Neural cell (in vitro differentiated cells): ENCODE data around the gene QARS1. TPM values are rescaled to one million over a fixed set of nuclear protein-coding genes. Genes with fewer than 3 reads are reported as not detected.

Experiments used
- H2AFZ ChIP-seq: fragments of 200-600, 300-800 bp; sonication (generic), shearing (Covaris generic); 2 replicates; pipeline ENCODE4 v1.6.0; 2014; ENCODE audit warnings: low read depth, mild to moderate bottlenecking, antibody characterized with exemption, low read length, moderate library complexity
- H3F3A ChIP-seq: fragments of 200-600 bp; shearing (Covaris generic); 2 replicates; pipeline ENCODE4 v1.6.1; 2016; ENCODE audit warnings: mild to moderate bottlenecking, moderate library complexity, mixed read lengths, antibody characterized with exemption, low read length; ENCODE audit not compliant: insufficient read depth, poor library complexity, severe bottlenecking
- H3K27ac ChIP-seq: fragments of 200-600, 300-800 bp; sonication (generic), shearing (Covaris generic); 2 replicates; pipeline ENCODE4 v1.5.1; 2014; ENCODE audit warnings: mild to moderate bottlenecking, low read length, moderate library complexity
- H3K27me3 ChIP-seq: fragments of 300-800, 200-600 bp; sonication (generic), shearing (Covaris generic); 2 replicates; pipeline ENCODE4 v1.6.0; 2014; ENCODE audit warnings: mild to moderate bottlenecking, low read depth, low read length, moderate library complexity; ENCODE audit not compliant: insufficient read depth
- H3K36me3 ChIP-seq: fragments of 300-800, 200-600 bp; sonication (generic), shearing (Covaris generic); 2 replicates; pipeline ENCODE4 v1.5.1; 2014; ENCODE audit warnings: mild to moderate bottlenecking, antibody characterized with exemption, low read length, moderate library complexity; ENCODE audit not compliant: insufficient read depth
- H3K4me2 ChIP-seq: fragments of 300-800, 200-600 bp; sonication (generic), shearing (Covaris generic); 2 replicates; pipeline ENCODE4 v1.6.0; 2014; ENCODE audit warnings: mild to moderate bottlenecking, low read length
- H3K4me3 ChIP-seq: fragments of 300-800, 200-600 bp; sonication (generic), shearing (Covaris generic); 2 replicates; pipeline ENCODE4 v1.5.1; 2014; ENCODE audit warnings: mild to moderate bottlenecking, low read length, moderate library complexity
- H3K79me2 ChIP-seq: fragments of 200-600 bp; shearing (Covaris generic); replicated peaks from 2 replicates; pipeline ENCODE4 v1.6.0; 2014; ENCODE audit warnings: mild to moderate bottlenecking, low read length, moderate library complexity; ENCODE audit not compliant: insufficient read depth
- H3K9ac ChIP-seq: fragments of 300-800, 200-600 bp; sonication (generic), shearing (Covaris generic); 2 replicates; pipeline ENCODE4 v1.6.1; 2016; ENCODE audit warnings: mild to moderate bottlenecking, low read length, mixed read lengths
- H3K9me2 ChIP-seq: fragments of 200-600 bp; shearing (Covaris generic); 2 replicates; pipeline ENCODE4 v1.6.1; 2016; ENCODE audit warnings: mild to moderate bottlenecking, low read length, mixed read lengths; ENCODE audit not compliant: insufficient read depth
- H3K9me3 ChIP-seq: fragments of 200-600, 300-800 bp; sonication (generic), shearing (Covaris generic); 2 replicates; pipeline ENCODE4 v1.6.1; 2016; ENCODE audit warnings: mild to moderate bottlenecking, mixed run types, low read length, moderate library complexity, mixed read lengths
- H4K20me1 ChIP-seq: fragments of 200-600 bp; shearing (Covaris generic); 2 replicates; pipeline ENCODE4 v1.6.1; 2016; ENCODE audit warnings: mild to moderate bottlenecking, mixed run types; ENCODE audit not compliant: insufficient read depth
- EP300 ChIP-seq: fragments of 450-650 bp; conservative IDR thresholded peaks from 2 replicates; pipeline ENCODE4 v1.6.1; 2014; ENCODE audit warnings: antibody characterized with exemption, mild to moderate bottlenecking, moderate library complexity; ENCODE audit not compliant: poor library complexity, severe bottlenecking
- EZH2 ChIP-seq: fragments of 200-600, 300-800 bp; shearing (Covaris generic), sonication (generic); IDR thresholded peaks from 2 replicates; pipeline ENCODE4 v1.6.1; 2014; ENCODE audit warnings: antibody characterized with exemption, low read length, borderline replicate concordance, mild to moderate bottlenecking; ENCODE audit not compliant: insufficient read depth, poor library complexity, severe bottlenecking
- MXI1 ChIP-seq: fragments of 450-650 bp; conservative IDR thresholded peaks from 2 replicates; pipeline ENCODE4 v1.6.1; 2014; ENCODE audit warnings: antibody characterized with exemption, mild to moderate bottlenecking; ENCODE audit not compliant: poor library complexity, severe bottlenecking
- POLR2AphosphoS5 ChIP-seq: IDR thresholded peaks from 2 replicates; pipeline ENCODE4 v1.6.1; 2012
- RAD21 ChIP-seq: fragments of 450-650 bp; conservative IDR thresholded peaks from 2 replicates; pipeline ENCODE4 v1.6.1; 2014; ENCODE audit warnings: antibody characterized with exemption, mild to moderate bottlenecking, moderate library complexity
- SMC3 ChIP-seq: fragments of 450-650 bp; conservative IDR thresholded peaks from 2 replicates; pipeline ENCODE4 v1.6.1; 2014; ENCODE audit warnings: antibody characterized with exemption, mild to moderate bottlenecking, moderate library complexity; ENCODE audit not compliant: poor library complexity
- TAF1 ChIP-seq: IDR thresholded peaks from 2 replicates; pipeline ENCODE4 v1.6.1; 2012; ENCODE audit warnings: low read depth
- polyA plus RNA-seq: library from polyadenylated mRNA; depleted of rRNA; stranded (reverse); fragments of >200 nt; gene quantifications from 2 replicates; pipeline ENCODE4 v1.2.3, GENCODE V29; 2014
- TF ChIP-seq, protein P1 (sequence below): IDR thresholded peaks from 2 replicates; pipeline ENCODE4 v1.6.1; 2012; ENCODE audit warnings: borderline replicate concordance
- TF ChIP-seq, protein P2 (sequence below): fragments of 450-650 bp; IDR thresholded peaks from 2 replicates; pipeline ENCODE4 v1.5.1; 2014; ENCODE audit warnings: antibody characterized with exemption, mild to moderate bottlenecking, moderate library complexity; ENCODE audit not compliant: poor library complexity, severe bottlenecking

QARS1 gene
- polyA plus RNA-seq, 1 donor from 2014 or later: 174 TPM

GRCh38 chr3:49112262-49112661 lies 7.7 kb upstream of the QARS1 start:
- TF ChIP-seq, protein P1, sequence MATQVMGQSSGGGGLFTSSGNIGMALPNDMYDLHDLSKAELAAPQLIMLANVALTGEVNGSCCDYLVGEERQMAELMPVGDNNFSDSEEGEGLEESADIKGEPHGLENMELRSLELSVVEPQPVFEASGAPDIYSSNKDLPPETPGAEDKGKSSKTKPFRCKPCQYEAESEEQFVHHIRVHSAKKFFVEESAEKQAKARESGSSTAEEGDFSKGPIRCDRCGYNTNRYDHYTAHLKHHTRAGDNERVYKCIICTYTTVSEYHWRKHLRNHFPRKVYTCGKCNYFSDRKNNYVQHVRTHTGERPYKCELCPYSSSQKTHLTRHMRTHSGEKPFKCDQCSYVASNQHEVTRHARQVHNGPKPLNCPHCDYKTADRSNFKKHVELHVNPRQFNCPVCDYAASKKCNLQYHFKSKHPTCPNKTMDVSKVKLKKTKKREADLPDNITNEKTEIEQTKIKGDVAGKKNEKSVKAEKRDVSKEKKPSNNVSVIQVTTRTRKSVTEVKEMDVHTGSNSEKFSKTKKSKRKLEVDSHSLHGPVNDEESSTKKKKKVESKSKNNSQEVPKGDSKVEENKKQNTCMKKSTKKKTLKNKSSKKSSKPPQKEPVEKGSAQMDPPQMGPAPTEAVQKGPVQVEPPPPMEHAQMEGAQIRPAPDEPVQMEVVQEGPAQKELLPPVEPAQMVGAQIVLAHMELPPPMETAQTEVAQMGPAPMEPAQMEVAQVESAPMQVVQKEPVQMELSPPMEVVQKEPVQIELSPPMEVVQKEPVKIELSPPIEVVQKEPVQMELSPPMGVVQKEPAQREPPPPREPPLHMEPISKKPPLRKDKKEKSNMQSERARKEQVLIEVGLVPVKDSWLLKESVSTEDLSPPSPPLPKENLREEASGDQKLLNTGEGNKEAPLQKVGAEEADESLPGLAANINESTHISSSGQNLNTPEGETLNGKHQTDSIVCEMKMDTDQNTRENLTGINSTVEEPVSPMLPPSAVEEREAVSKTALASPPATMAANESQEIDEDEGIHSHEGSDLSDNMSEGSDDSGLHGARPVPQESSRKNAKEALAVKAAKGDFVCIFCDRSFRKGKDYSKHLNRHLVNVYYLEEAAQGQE: no peak
- TF ChIP-seq MXI1 (no peak), POLR2AphosphoS5 (no peak)
- H3K36me3 ChIP-seq: peaks cover 7% of the 10 kb centered on the region

DNA sequence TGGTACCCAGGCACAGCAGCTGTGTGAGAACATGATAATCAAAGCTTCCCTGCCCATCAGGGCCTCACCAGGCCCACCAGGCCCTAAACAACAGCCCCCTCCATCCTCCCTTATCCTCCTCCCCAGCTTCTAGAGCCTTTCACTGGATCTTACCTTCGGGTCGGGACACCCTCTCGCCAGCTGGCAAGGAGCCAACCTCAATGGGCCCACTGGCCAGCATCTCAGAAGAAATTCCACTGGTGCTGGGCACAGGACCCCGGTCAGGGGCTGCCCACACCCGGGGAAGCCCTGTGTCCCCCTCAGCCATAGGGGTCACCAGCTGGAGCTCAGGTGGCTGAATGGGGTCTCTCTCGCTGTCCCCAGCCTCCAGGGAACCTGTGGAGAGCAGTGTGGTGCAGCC lies 6.8 kb upstream of the QARS1 start:
- no peaks in the 10 kb centered on the region for H3K9me3 ChIP-seq
- no peaks in the 10 kb centered on the region for H3K79me2 ChIP-seq
- no peak overlapping the region for H3K9ac ChIP-seq
- no peaks in the 10 kb centered on the region for H3K27me3 ChIP-seq
- TF ChIP-seq RAD21 (no peak), EZH2 (no peak), POLR2AphosphoS5 (no peak), MXI1 (no peak), TAF1 (no peak), SMC3 (no peak), EP300 (no peak)
- TF ChIP-seq, protein P1: no peak
- TF ChIP-seq, protein P2, sequence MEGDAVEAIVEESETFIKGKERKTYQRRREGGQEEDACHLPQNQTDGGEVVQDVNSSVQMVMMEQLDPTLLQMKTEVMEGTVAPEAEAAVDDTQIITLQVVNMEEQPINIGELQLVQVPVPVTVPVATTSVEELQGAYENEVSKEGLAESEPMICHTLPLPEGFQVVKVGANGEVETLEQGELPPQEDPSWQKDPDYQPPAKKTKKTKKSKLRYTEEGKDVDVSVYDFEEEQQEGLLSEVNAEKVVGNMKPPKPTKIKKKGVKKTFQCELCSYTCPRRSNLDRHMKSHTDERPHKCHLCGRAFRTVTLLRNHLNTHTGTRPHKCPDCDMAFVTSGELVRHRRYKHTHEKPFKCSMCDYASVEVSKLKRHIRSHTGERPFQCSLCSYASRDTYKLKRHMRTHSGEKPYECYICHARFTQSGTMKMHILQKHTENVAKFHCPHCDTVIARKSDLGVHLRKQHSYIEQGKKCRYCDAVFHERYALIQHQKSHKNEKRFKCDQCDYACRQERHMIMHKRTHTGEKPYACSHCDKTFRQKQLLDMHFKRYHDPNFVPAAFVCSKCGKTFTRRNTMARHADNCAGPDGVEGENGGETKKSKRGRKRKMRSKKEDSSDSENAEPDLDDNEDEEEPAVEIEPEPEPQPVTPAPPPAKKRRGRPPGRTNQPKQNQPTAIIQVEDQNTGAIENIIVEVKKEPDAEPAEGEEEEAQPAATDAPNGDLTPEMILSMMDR: no peak
- H3K4me2 ChIP-seq: no peak overlapping the region
- peaks cover 7% of the 10 kb centered on the region for H3K36me3 ChIP-seq
- no peaks in the 10 kb centered on the region for H3K9me2 ChIP-seq
- no peaks in the 10 kb centered on the region for H4K20me1 ChIP-seq
- H3F3A ChIP-seq: no peaks in the 10 kb centered on the region
- H2AFZ ChIP-seq: no peak overlapping the region
- no peak overlapping the region for H3K27ac ChIP-seq
- H3K4me3 ChIP-seq: no peak overlapping the region

More at GRCh38 chr3:49112262-49112661, 7.7 kb upstream of the QARS1 start:
- Histone ChIP-seq H3K9me3 (no peaks in the 10 kb centered on the region), H3K4me3 (no peak overlapping the region), H3K27ac (no peak overlapping the region), H3K27me3 (no peaks in the 10 kb centered on the region), H2AFZ (no peak overlapping the region), H3F3A (no peaks in the 10 kb centered on the region), H3K9me2 (no peaks in the 10 kb centered on the region), H3K4me2 (no peak overlapping the region), H4K20me1 (no peaks in the 10 kb centered on the region), H3K79me2 (no peaks in the 10 kb centered on the region), H3K9ac (no peak overlapping the region)
